Central memory CD8-positive, alpha-beta T cell (primary cell): ENCODE data around the gene SBNO2.
A peak's percentile ranks its signal among the peaks of the same experiment; 100 is the strongest.
"Not testable (repeated sequence)": the region's sequence is repeated elsewhere in the genome, so short reads cannot be mapped to it uniquely, and the experiment has no call there.

Experiments used
- ATAC-seq: fragments of 150-1000 bp; cut with Tn5 transposase; replicated peaks from 2 replicates; pipeline ENCODE4 v1.10.0; 2022; ENCODE audit warnings: mild to moderate bottlenecking, moderate FRiP score, moderate number of reproducible peaks; ENCODE audit not compliant: poor library complexity, severe bottlenecking; ENCODE audit errors: extremely low read depth
- DNase-seq, 2 donors: peaks; one replicate each; pipeline ENCODE4 v3.0.0; 2021; ENCODE audit warnings: low spot score in 2 of 2
- H3K27ac Mint-ChIP-seq: one replicate; pipeline ENCODE4 v1.8.0; 2022; ENCODE audit warnings: low read depth, mild to moderate bottlenecking, moderate library complexity, mixed read lengths
- H3K27me3 Mint-ChIP-seq: one replicate; pipeline ENCODE4 v1.8.0; 2022; ENCODE audit warnings: mixed read lengths
- H3K36me3 Mint-ChIP-seq: one replicate; pipeline ENCODE4 v1.8.0; 2022; ENCODE audit warnings: mild to moderate bottlenecking, moderate library complexity, mixed read lengths; ENCODE audit not compliant: insufficient read depth
- H3K4me1 Mint-ChIP-seq: one replicate; pipeline ENCODE4 v1.8.0; 2022; ENCODE audit warnings: mixed read lengths
- H3K4me3 Mint-ChIP-seq: one replicate; pipeline ENCODE4 v1.8.0; 2022; ENCODE audit warnings: mild to moderate bottlenecking, moderate library complexity, mixed read lengths
- H3K9me3 Mint-ChIP-seq: one replicate; pipeline ENCODE4 v1.8.0; 2022; ENCODE audit warnings: mixed read lengths

Gene SBNO2

DNA sequence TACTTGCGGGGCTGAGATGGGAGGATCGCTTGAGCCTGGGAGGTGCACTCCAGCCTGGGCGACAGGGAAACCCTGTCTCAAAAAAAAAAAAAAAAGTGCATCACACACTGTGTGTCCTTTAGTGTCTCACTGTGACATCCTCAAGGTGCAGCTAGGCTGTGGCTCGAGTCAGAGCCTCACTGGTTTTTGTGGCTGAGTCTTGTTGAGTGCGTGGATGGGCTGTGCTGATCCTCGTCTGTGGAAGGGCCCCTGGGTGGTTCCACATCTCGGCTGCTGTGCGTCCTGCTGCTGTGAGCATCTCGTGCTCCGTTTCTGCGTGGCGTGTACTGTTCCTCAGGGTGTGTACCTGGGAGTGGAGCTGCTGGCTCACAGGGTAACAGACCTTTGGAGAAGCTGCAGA is 42.7 kb upstream of the SBNO2 start:
- peaks cover 7% of the 10 kb centered on the region for H3K36me3 Mint-ChIP-seq
- H3K4me3 Mint-ChIP-seq = no peak overlapping the region
- H3K4me1 Mint-ChIP-seq = peaks cover 13% of the 10 kb centered on the region
- no peaks in the 10 kb centered on the region for H3K27me3 Mint-ChIP-seq
- DNase-seq (no peak), ATAC-seq (no peak)
- no peak overlapping the region for H3K27ac Mint-ChIP-seq
- H3K9me3 Mint-ChIP-seq = no peaks in the 10 kb centered on the region

DNA sequence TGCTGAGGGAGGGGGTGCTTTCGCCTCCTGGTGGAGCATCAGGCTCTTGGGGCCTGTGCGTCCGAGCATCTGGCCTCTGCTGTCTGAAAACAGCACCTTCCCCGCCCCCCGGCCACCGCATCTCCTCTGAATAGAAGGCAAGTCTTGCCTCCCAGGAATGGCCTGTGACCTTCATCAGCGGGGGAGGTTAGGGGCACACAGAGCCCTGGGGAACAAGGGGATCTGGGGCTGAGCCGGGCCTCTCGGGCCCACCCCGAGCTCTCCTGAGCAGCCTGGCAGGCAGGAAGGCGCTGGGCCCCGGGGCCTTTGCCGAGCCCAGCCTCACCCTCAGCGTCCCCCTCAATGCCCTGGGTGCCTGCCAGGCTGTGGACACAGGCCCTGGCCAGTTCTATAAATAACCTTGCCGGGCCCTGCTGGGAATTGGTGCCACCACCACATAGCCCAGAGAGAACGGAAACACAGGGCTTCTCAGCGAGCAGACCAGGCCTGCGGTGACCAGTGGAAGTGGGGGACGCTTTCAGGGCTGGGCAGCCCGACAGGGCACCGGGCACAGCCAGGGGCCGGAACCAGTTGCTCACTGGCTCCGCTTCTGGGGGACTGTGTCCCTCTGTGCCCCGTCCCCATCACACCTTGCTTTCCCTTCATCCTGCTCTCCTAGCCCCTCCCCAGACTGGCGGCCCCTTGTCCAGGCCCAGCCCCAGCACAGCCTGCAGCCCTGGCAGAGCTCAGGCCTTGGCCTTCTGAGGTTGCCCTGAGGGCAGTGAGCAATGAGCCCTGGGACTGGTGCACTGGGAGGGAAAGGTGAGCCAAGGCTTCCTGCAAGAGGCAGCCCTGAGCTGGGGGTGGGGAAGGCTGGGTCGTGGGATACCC is 41.0 kb upstream of the SBNO2 start:
- no peak overlapping the region for H3K4me3 Mint-ChIP-seq
- no peak overlapping the region for H3K27ac Mint-ChIP-seq
- DNase-seq (no peak), ATAC-seq (no peak)
- peaks cover 13% of the 10 kb centered on the region for H3K4me1 Mint-ChIP-seq
- H3K36me3 Mint-ChIP-seq = peaks cover 7% of the 10 kb centered on the region
- H3K9me3 Mint-ChIP-seq = no peaks in the 10 kb centered on the region
- no peaks in the 10 kb centered on the region for H3K27me3 Mint-ChIP-seq

DNA sequence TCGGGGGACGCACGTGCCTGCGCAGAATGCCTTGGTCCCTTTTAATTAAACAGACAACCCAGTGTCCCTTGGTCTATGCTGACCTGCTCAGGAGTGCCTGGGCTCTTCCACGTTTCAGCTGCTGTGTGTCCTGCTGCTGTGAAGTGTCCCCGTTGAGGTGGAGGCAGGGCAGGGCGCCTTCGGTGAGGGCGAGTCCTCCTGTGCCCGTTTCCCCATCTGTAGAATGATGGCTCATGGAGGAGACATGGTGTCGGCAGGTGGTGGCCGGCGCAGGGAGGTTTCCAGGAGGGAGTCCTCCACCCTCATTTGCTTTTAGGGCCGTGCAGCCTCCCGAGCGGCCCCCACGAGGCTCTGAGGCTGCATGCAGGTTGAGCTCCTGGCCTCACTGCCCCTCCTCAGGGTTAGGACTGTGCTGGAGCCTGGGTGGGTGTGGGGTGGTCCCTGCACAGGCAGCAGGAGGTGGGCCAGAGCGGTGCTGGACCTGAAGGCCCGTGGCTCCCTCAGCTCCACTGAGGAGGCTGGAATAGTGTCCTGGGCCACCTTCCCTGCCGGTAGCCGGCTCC is 40.3 kb upstream of the SBNO2 start:
- H3K9me3 Mint-ChIP-seq = no peaks in the 10 kb centered on the region
- peaks cover 17% of the 10 kb centered on the region for H3K4me1 Mint-ChIP-seq
- peaks cover 9% of the 10 kb centered on the region for H3K36me3 Mint-ChIP-seq
- ATAC-seq = no peak
- H3K27ac Mint-ChIP-seq = peak overlapping the region; percentile 73
- DNase-seq = no peak
- peak overlapping the region; percentile 59 for H3K4me3 Mint-ChIP-seq
- no peaks in the 10 kb centered on the region for H3K27me3 Mint-ChIP-seq

DNA sequence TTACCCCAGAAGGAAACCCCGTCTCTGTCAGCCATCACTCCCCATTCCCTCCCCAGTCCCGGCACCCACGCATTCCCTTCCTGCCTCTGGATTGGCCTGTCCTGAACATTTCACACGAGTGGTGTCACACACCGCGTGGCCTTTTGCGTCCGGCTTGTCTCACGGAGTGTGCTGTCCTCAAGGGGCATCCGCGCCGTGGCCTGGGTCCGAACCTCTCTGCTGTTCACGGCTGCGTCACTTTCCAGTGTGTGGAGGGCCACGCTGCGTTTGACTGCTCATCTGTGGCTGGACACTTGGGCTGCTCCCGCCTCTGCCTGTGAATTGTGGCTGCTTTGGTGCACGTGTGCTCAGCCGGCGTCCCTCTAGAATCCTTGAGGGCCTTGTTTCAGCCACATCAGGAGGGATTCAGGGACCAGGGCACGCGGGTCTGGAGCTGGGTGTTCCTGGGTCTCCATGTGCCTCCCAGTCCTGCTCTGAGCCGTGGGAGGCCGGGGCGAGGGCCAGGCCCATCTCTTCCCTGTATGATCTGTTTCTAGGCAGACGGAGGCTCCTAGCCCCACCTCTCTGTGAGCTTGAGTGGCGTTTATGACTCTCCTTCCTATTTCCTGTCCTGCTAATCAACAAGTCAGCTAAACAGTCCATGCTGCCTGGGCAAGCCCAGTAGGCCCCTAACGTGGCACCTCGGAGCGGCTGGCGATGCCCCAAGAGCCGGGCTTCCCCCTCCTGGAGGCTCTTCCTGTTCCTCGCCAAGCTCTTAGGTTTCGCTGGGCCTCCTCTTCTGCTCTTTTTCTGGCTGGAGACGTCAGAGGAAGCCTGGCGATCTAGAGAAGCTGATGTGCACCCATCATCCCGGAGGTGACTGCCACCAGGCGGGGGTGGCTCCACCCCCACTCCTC is 39.6 kb upstream of the SBNO2 start:
- Mint-ChIP-seq H3K4me1 (peaks cover 17% of the 10 kb centered on the region), H3K36me3 (peaks cover 10% of the 10 kb centered on the region), H3K27ac (peak overlapping the region; percentile 73), H3K27me3 (no peaks in the 10 kb centered on the region), H3K9me3 (no peaks in the 10 kb centered on the region), H3K4me3 (peak overlapping the region; percentile 59)
- ATAC-seq = peak; percentile 70
- DNase-seq = no peak

DNA sequence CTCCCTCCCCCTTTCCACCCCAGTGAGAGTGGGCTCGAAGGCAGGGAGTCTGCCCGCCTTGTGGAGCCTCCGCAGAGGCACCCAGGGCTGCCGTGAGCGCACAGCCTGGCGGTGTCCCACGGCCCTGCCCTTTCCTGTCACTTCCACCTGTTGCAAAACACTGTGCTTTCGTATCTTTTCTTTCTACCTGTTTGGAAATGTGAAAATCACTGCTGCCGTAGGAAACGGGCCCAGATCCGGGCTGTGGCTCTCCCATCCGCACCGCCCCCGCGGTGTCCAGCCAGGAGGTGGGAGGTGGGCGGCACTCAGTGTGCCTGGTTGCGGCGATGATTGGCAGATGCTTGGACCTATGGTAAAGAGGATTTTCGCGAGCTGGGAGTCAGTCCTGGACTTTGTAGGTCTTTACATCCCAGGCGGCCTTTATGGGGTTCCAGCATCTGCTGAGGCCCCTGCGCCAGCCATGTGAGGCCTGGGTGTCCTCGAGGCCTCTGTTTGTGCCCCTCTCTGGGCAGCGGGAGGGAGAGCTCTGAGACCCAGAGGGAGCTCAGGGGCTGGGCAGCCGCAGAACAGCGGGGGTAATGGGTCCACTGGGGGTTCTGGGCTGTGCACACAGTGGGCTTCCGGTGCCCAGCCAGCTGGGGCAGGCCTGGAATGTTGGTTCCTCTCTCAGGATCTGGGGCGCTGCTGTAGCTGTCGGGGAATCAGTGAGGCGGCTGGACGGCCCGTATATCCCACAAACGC is 37.6 kb upstream of the SBNO2 start:
- peak overlapping the region; percentile 29 for H3K4me3 Mint-ChIP-seq
- peaks cover 24% of the 10 kb centered on the region for H3K36me3 Mint-ChIP-seq
- H3K27me3 Mint-ChIP-seq = no peaks in the 10 kb centered on the region
- H3K27ac Mint-ChIP-seq = no peak overlapping the region
- H3K9me3 Mint-ChIP-seq = no peaks in the 10 kb centered on the region
- ATAC-seq (no peak), DNase-seq (no peak)
- H3K4me1 Mint-ChIP-seq = peaks cover 34% of the 10 kb centered on the region

DNA sequence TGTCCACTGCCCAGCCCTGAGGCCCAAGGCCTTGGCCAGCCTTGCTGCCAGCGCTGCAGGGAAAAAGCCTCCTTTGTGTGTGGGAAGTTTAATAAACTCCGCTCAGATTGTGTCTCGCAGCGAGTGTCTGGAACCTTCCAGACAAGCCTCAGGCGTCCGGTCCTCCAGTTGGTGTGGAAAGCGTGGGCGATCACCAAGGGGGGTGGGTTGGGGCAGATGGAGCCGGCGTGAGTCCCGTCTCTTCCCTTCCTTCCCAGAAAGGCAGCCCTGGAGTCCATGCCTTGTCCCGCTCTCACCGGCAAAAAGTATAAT is 36.1 kb upstream of the SBNO2 start:
- Mint-ChIP-seq H3K27me3 (no peaks in the 10 kb centered on the region), H3K9me3 (no peaks in the 10 kb centered on the region), H3K27ac (no peak overlapping the region), H3K4me3 (peak overlapping the region; percentile 25), H3K36me3 (peaks cover 25% of the 10 kb centered on the region), H3K4me1 (peaks cover 36% of the 10 kb centered on the region)
- DNase-seq (no peak), ATAC-seq (no peak)

DNA sequence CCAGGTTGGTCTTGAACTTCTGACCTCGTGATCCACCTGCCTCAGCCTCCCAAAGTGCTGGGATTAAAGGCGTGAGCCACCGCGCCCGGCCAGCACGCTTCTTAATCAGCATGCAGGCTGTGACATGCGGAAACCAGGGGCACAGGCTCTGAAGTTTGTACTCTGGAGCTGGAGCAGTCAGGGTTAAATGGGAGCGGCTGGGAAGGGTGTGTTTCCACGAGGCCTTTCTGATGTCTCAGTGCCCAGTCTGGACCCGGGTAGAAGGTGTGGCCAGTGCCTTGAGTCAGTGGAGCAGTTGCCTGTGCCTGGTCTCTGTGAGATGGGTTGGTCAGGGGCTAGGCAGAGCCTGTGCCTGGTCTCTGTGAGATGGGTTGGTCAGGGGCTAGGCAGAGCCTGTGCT is 34.8 kb upstream of the SBNO2 start:
- DNase-seq, H3K27me3 Mint-ChIP-seq, H3K9me3 Mint-ChIP-seq, ATAC-seq: not testable (repeated sequence)
- H3K36me3 Mint-ChIP-seq = peaks cover 24% of the 10 kb centered on the region
- H3K4me3 Mint-ChIP-seq = peak overlapping the region; percentile 95
- H3K27ac Mint-ChIP-seq = peak overlapping the region; percentile 93
- H3K4me1 Mint-ChIP-seq = peaks cover 31% of the 10 kb centered on the region

DNA sequence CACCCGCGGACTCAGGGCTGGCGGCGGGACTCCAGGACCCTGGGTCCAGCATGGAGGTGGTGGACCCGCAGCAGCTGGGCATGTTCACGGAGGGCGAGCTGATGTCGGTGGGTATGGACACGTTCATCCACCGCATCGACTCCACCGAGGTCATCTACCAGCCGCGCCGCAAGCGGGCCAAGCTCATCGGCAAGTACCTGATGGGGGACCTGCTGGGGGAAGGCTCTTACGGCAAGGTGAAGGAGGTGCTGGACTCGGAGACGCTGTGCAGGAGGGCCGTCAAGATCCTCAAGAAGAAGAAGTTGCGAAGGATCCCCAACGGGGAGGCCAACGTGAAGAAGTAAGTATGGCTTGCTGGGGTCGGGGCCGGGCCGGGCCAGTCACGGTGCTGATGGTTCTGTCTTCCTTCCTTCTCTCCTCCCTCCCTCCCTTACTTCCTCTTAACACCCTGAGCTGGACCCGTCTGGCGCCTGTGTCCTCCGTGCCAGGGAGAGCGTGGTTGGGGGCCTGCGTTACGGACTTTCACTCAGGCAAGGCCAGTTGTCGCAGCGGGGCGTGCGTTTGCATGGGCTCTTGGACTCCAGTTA is 32.9 kb upstream of the SBNO2 start:
- peaks cover 33% of the 10 kb centered on the region for H3K4me1 Mint-ChIP-seq
- peaks cover 22% of the 10 kb centered on the region for H3K36me3 Mint-ChIP-seq
- peak overlapping the region; percentile 95 for H3K4me3 Mint-ChIP-seq
- H3K27me3 Mint-ChIP-seq = no peaks in the 10 kb centered on the region
- DNase-seq (no peak), ATAC-seq (peak; percentile 2)
- H3K9me3 Mint-ChIP-seq = no peaks in the 10 kb centered on the region
- H3K27ac Mint-ChIP-seq = peak overlapping the region; percentile 93

DNA sequence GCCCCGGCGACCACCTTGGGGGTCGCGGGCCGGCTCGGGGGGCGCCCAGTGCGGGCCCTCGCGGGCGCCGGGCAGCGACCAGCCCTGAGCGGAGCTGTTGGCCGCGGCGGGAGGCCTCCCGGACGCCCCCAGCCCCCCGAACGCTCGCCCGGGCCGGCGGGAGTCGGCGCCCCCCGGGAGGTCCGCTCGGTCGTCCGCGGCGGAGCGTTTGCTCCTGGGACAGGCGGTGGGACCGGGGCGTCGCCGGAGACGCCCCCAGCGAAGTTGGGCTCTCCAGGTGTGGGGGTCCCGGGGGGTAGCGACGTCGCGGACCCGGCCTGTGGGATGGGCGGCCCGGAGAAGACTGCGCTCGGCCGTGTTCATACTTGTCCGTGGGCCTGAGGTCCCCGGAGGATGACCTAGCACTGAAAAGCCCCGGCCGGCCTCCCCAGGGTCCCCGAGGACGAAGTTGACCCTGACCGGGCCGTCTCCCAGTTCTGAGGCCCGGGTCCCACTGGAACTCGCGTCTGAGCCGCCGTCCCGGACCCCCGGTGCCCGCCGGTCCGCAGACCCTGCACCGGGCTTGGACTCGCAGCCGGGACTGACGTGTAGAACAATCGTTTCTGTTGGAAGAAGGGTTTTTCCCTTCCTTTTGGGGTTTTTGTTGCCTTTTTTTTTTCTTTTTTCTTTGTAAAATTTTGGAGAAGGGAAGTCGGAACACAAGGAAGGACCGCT is 32.2 kb upstream of the SBNO2 start:
- Mint-ChIP-seq H3K36me3 (peaks cover 22% of the 10 kb centered on the region), H3K4me1 (peaks cover 33% of the 10 kb centered on the region)

DNA sequence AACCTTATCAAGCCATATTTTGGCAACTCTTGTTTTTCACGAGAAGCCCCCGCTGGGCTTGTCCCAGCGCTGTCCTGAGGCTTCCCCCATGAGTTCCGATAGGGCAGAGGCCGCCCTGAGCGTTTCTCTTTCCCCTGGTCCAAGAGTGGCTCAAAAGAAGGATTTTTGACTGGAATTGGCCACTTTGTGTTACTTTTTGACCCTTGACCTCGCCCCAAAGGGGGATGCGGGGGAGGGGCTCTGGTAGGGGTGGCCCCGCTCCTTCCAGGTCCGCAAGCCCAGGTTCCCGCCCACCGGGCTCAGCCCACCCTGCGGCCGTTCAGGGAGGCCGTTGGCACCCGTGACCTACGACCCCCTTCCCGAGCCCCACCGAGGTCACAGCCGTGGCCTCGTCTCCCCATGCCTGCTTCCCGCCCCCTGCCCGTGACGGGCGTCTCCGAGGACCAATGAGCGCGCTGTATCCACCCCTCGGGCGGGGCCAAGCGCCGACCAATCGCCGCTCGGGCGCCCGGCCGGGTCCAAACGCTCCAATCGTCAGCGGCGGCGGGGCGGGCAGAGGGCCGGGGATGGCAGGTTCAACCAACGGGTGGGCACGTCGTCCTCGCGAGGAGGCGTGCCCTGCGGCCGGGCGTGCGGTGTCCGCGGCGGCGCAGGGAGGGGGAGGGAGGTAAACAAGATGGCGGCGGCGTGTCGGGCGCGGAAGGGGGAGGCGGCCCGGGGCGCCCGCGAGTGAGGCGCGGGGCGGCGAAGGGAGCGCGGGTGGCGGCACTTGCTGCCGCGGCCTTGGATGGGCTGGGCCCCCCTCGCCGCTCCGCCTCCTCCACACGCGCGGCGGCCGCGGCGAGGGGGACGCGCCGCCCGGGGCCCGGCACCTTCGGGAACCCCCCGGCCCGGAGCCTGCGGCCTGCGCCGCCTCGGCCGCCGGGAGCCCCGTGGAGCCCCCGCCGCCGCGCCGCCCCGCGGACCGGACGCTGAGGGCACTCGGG is 31.3 kb upstream of the SBNO2 start, which contains the start of gene STK11:
STK11 (plus strand) TSS at position 665 of the 986 bp plus-strand sequence. CDS start 1,136 bp downstream, outside the sequence.
- no peaks in the 10 kb centered on the region for H3K27me3 Mint-ChIP-seq
- peak; percentile 99 to 100 for DNase-seq
- peak within 1 kb of the TSS; percentile 93 for H3K27ac Mint-ChIP-seq
- H3K9me3 Mint-ChIP-seq = no peaks in the 10 kb centered on the region
- ATAC-seq = peak; percentile 95
- peaks cover 22% of the 10 kb centered on the region for H3K36me3 Mint-ChIP-seq
- H3K4me1 Mint-ChIP-seq = peaks cover 33% of the 10 kb centered on the region
- H3K4me3 Mint-ChIP-seq = peak within 1 kb of the TSS; percentile 95

More for the DNA sequence above, 32.2 kb upstream of the SBNO2 start:
- no peak for DNase-seq
- Mint-ChIP-seq H3K4me3 (peak overlapping the region; percentile 95), H3K9me3 (no peaks in the 10 kb centered on the region), H3K27ac (peak overlapping the region; percentile 93), H3K27me3 (no peaks in the 10 kb centered on the region)
- ATAC-seq = no peak
